A549 (cell line): ENCODE data around the gene ACTG1.

Experiments
- RAD21 ChIP-seq, 2 experiments: fragments of >200 bp in 1 of 2; sonication (Bioruptor Twin) in 1 of 2; formaldehyde crosslinking in 1 of 2; IDR thresholded peaks in 1 of 2; conservative IDR thresholded peaks in 1 of 2; 2 replicates in 1 of 2; 3 replicates in 1 of 2; pipeline ENCODE4 v1.6.1; 2012 to 2018; ENCODE audit warnings: inconsistent platforms in 1 of 2
- RFX5 ChIP-seq: fragments of 450-650 bp; IDR thresholded peaks from 2 replicates; pipeline ENCODE4 v1.7.1; 2014; ENCODE audit warnings: antibody characterized with exemption, mild to moderate bottlenecking, moderate library complexity
- ZFP36 ChIP-seq: fragments of 450-650 bp; IDR thresholded peaks from 2 replicates; pipeline ENCODE4 v1.6.1; 2014; ENCODE audit warnings: borderline replicate concordance; ENCODE audit not compliant: partially characterized antibody
- TF ChIP-seq, protein P1 (sequence below): fragments of >200 bp; sonication (Bioruptor Twin); formaldehyde crosslinking; IDR thresholded peaks from 3 replicates; pipeline ENCODE4 v1.5.1; 2016

DNA sequence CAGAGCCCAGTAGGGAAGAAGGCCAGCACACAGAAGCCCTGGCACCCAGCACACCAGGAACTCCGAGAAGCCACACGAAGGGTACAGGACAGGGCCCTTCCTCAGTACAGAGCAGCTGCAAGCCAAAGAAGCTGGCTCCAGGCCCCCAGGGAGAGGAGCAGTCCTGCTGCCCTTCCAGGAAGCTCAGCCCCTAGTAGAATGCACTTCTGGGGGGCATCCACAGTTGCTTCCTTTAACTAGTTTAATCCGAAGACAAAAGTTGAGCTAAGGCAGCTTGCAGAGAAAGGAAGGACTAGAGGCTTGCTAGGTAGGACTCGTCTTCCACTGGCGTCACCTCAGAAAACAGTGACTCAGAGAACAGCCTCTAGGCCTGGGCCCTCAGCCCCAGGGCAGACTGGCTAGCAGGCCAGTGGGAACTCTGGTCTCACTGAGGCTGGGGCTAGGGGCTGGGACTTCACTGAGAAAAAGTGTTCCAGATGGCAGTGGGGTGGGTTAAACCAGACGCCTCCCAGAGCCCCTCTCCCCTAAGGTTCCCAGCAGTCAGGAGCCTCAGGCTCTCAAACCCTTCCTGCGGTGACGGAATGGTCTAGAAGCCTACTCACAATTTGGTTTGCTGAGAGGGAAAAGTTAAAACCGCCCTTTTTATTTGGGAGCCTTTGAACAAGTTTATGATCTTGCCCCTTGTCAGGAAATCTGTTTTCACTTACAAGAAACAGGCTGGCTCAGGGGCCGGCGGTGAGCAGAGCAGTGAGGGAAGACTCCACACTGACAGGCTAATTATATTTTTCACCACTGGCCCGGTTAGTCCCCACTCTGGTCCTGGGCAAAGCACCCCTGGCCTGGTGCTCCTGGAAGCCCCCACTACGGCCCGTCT lies 41.4 kb downstream of the ACTG1 start:
- no peak for TF ChIP-seq RFX5
- TF ChIP-seq RAD21 (conservative IDR thresholded peaks at IDR 0.05 in 1 of 2, IDR thresholded peaks at IDR 0.05 in 1 of 2), result no peak
- TF ChIP-seq ZFP36, result no peak
- TF ChIP-seq, protein P1, sequence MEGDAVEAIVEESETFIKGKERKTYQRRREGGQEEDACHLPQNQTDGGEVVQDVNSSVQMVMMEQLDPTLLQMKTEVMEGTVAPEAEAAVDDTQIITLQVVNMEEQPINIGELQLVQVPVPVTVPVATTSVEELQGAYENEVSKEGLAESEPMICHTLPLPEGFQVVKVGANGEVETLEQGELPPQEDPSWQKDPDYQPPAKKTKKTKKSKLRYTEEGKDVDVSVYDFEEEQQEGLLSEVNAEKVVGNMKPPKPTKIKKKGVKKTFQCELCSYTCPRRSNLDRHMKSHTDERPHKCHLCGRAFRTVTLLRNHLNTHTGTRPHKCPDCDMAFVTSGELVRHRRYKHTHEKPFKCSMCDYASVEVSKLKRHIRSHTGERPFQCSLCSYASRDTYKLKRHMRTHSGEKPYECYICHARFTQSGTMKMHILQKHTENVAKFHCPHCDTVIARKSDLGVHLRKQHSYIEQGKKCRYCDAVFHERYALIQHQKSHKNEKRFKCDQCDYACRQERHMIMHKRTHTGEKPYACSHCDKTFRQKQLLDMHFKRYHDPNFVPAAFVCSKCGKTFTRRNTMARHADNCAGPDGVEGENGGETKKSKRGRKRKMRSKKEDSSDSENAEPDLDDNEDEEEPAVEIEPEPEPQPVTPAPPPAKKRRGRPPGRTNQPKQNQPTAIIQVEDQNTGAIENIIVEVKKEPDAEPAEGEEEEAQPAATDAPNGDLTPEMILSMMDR, result no peak
